Ovary (tissue), 9 donors: ENCODE results near the gene MTUS2. TPM values are rescaled to one million over a fixed set of nuclear protein-coding genes. Genes with fewer than 3 reads are reported as not detected.

ENCODE experiments used
- DNase-seq, 5 donors: peaks; one replicate each; pipeline ENCODE4 v3.0.0-alpha.2; 2019 to 2020
- H3K27ac ChIP-seq, 2 donors: fragments of 200-600 bp; one replicate each; pipeline versions ENCODE4 v1.5.1 to v1.8.0; 2019 to 2022
- H3K27me3 ChIP-seq: fragments of 200-600 bp; one replicate; pipeline ENCODE4 v1.8.0; 2022
- H3K36me3 ChIP-seq: fragments of 200-600 bp; sonication (generic); one replicate; pipeline ENCODE4 v1.5.1; 2019
- H3K4me1 ChIP-seq: one replicate; pipeline ENCODE4 v1.8.1; 2013; ENCODE audit warnings: mild to moderate bottlenecking, moderate library complexity; ENCODE audit not compliant: insufficient read depth
- H3K4me3 ChIP-seq: fragments of 200-600 bp; sonication (generic); one replicate; pipeline ENCODE4 v1.5.1; 2017
- H3K9me3 ChIP-seq, 2 donors: fragments of 200-600 bp in 1 of 2; sonication (generic) in 1 of 2; one replicate each; pipeline versions ENCODE4 v1.5.1 to v1.8.1; 2013 to 2019; ENCODE audit warnings: mild to moderate bottlenecking in 1 of 2, moderate library complexity in 1 of 2
- CTCF ChIP-seq, 3 donors: fragments of 450-650 bp in 2 of 3; fragments of 200-600 bp in 1 of 3; IDR thresholded peaks; one replicate each; pipeline versions ENCODE4 v1.5.1 to v1.8.0; 2016 to 2022; ENCODE audit warnings: antibody characterized with exemption in 3 of 3, mild to moderate bottlenecking in 1 of 3
- EP300 ChIP-seq: sonication (generic); formaldehyde crosslinking; IDR thresholded peaks from one replicate; pipeline ENCODE4 v1.6.1; 2017; ENCODE audit warnings: antibody characterized with exemption
- POLR2A ChIP-seq: fragments of 450-650 bp; IDR thresholded peaks from one replicate; pipeline ENCODE4 v1.6.1; 2017; ENCODE audit warnings: antibody characterized with exemption, mild to moderate bottlenecking, moderate library complexity
- WGBS, 3 donors: extraction: QIAGEN DNeasy Blood & Tissue Kit in 1 of 3; methylation state at CpG; one replicate each; pipeline versions ENCODE4 v1.1.5 to v1.1.7; 2013 to 2017; 5-methylcytosine and 5-hydroxymethylcytosine counted together
- intact Hi-C, 4 donors: fragments of 100-400 bp; cut with DNase I; formaldehyde crosslinking; loops; one replicate each; pipeline versions ENCODE4 v1.11.0 to v1.15.1; 2022 to 2023
- polyA plus RNA-seq, 2 donors: library from polyadenylated mRNA; stranded (reverse); fragments of 200-250 nt in 1 of 2; fragments of 350-450 nt in 1 of 2; fragmentation: Illumina TruSeq in 1 of 2; extraction: RNeasy Lipid Tissue Mini Kit (QIAGEN cat#74804) in 1 of 2; gene quantifications; one replicate each; pipeline ENCODE4 v1.2.3, GENCODE V29; 2013 to 2014
- total RNA-seq, 7 donors: library from RNA; depleted of rRNA in 2 of 7; stranded (reverse); fragments of >200 nt in 2 of 7; fragmentation: NEBNext Ultra II Directional in 3 of 7; extraction: Animal tissue kit (Norgen Biotek cat#: 25700) in 3 of 7; gene quantifications; one replicate each; pipeline versions ENCODE4 v1.1.0 to v1.2.4, GENCODE V29; 2016 to 2023
- donor health status: DM: no; HTN: no; CAD: no; lungs with moderate emphysema.
- donor health status: DM: no; HTN: no; CAD: no.
- donor health status: Bipolar disorder and iron deficiency.
- donor health status: DM: yes; HTN: yes; CAD: no.
- donor health status: DM: no; HTN: no; CAD: no.
- donor health status: DM: yes; HTN: yes; CAD: no.

The MTUS2 gene
- total and polyA plus RNA-seq, 9 donors, result 1.5 to 8.7 (median 5.4) TPM

- Histone ChIP-seq H3K4me3 (no peak overlapping the region), H3K4me1 (no peaks in the 10 kb centered on the region), H3K27ac (no peak overlapping the region), H3K36me3 (no peaks in the 10 kb centered on the region), H3K27me3 (no peaks in the 10 kb centered on the region), H3K9me3 (no peaks in the 10 kb centered on the region)
- TF ChIP-seq CTCF (IDR thresholded peaks at IDR 0.05) (no peak), POLR2A (no peak), EP300 (no peak)
- WGBS, 3 donors, result 82 to 84% (median 84%) methylated on average over 1 of the region's 1 CpG
- intact Hi-C loops, result no loop called here
- DNase-seq, result no peak
These were observed 46.8 kb downstream of the MTUS2 start for GRCh38 chr13:28866932-28867331.

DNA sequence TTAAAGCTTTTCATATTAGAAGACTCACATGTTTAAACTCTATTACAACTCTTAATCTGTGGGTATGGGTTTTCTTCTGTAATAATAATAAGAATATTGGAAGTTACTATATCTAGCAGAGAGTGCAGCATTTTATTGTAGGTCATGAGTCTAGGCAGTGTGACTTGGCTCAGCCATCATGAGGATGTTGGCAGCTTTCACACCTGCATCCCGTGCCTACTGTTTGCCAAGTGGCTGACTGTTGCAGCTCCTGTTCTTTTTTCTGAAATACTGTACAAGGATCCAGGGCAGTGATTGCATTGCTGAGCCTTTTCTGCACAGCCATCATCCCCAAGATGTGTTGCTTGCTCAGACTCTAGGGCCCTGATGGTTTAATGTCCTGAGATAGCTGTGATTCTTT, 47.4 kb downstream of the MTUS2 start:
- H3K27ac ChIP-seq, result no peak overlapping the region
- no peak for DNase-seq
- intact Hi-C loops, result no loop called here
- no peak overlapping the region for H3K4me3 ChIP-seq
- no peaks in the 10 kb centered on the region for H3K4me1 ChIP-seq
- H3K27me3 ChIP-seq, result no peaks in the 10 kb centered on the region
- TF ChIP-seq EP300 (no peak), POLR2A (no peak), CTCF (IDR thresholded peaks at IDR 0.05) (no peak)
- no peaks in the 10 kb centered on the region for H3K9me3 ChIP-seq
- WGBS, 3 donors, result 63 to 80% (median 67%) methylated on average over 1 of the region's 1 CpG
- H3K36me3 ChIP-seq, result no peaks in the 10 kb centered on the region

DNA sequence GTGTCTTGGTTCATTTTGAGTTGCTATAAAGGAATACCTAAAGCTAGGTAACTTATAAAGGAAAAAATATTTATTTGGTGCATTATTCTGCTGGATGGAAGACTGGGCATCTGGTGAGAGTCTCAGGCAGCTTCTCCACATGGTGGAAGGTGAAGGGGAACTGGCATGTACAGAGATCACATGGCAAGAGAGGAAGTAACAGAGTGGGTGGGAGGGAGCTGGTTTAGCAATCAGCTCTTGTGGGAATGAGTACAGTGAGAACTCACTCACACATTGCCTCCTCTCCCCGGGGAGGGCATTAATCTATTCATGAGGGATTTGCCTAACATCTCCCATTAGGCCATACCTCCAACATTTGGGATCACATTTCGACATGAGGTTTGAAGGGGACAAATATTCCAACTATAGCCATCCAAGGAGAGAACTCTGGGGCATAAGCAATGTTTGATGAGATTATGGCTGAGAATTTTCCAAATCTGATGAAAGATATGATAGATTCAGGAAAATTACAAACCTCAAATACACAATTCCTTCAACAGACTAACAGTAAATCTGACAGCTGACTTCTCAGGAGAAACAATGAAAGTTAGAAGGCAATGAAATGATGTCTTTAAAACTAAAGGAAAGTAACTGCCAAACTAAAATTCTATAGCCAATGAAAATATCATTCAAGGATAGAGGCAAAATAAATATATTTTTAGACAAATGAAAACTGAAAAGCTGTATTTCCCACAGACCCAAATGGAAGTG, 52.5 kb downstream of the MTUS2 start:
- no peak overlapping the region for H3K4me3 ChIP-seq
- TF ChIP-seq EP300 (no peak), POLR2A (no peak), CTCF (IDR thresholded peaks at IDR 0.05) (no peak)
- DNase-seq, result no peak
- no peaks in the 10 kb centered on the region for H3K9me3 ChIP-seq
- WGBS, 3 donors, result 58 to 60% (median 60%) methylated on average over 2 of the region's 2 CpGs
- H3K27me3 ChIP-seq, result no peaks in the 10 kb centered on the region
- no peaks in the 10 kb centered on the region for H3K36me3 ChIP-seq
- intact Hi-C loops, result no loop called here
- H3K4me1 ChIP-seq, result no peaks in the 10 kb centered on the region
- H3K27ac ChIP-seq, result no peak overlapping the region

DNA sequence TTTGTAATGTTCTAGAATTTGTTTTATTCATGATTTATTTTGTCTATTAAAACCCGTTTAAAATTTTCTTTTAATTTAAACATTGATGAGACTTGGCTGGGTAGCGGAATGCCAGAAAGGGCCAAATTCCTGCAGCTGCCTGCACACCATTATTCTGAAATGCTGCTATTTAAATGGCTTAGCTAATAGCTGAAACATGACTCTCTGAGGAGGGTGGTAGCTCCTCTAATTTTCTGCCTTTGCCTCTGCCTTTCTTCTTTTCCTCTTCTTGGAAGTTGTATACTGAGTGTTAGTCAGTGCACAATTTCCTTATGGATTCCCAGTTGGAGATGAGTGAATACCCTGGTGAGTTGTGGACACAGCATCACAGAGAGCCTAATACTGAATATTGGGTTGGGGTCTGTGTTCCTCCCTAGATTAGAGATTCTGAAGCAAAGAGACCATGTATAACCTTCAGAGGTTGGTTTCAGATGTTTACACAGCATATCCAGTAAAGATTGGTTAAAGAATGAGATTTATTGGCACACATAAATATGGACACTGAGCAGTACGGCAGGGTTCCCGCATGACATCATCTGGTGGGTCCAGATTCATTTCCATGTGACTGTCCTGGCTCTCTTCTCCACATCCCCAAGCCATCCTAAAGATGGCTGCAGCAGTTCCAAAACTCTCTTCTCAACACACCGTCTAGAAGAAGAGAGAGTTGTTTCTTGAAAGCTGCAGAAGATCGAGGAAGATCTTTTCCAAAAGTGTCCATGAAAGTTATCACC, 55.9 kb downstream of the MTUS2 start:
- no peaks in the 10 kb centered on the region for H3K9me3 ChIP-seq
- no peaks in the 10 kb centered on the region for H3K27me3 ChIP-seq
- WGBS, 3 donors, result 84 to 87% (median 85%) methylated on average over 6 of the region's 6 CpGs

More for the DNA sequence above, 55.9 kb downstream of the MTUS2 start:
- no peak for TF ChIP-seq EP300
- no peak for TF ChIP-seq CTCF (IDR thresholded peaks at IDR 0.05)
- no peak for TF ChIP-seq POLR2A
- Histone ChIP-seq H3K27ac (no peak overlapping the region), H3K4me3 (no peak overlapping the region), H3K4me1 (no peaks in the 10 kb centered on the region), H3K36me3 (no peaks in the 10 kb centered on the region)
- intact Hi-C loops, result no loop called here
- DNase-seq, result no peak
